Activated CD4-positive, CD25-positive, alpha-beta regulatory T cell treated with anti-CD3 and anti-CD28 coated beads, Interleukin-2, amount 50 U/mL, for 16 hours (primary cell): ENCODE results near the gene TMEM50B.
"Not testable (repeated sequence)": the region's sequence is repeated elsewhere in the genome, so short reads cannot be mapped to it uniquely, and the experiment has no call there.

ENCODE experiments used
- DNase-seq: peaks from one replicate; pipeline ENCODE4 v3.0.0-alpha.2; 2020; ENCODE audit warnings: low read depth, low spot score

Gene TMEM50B

DNA sequence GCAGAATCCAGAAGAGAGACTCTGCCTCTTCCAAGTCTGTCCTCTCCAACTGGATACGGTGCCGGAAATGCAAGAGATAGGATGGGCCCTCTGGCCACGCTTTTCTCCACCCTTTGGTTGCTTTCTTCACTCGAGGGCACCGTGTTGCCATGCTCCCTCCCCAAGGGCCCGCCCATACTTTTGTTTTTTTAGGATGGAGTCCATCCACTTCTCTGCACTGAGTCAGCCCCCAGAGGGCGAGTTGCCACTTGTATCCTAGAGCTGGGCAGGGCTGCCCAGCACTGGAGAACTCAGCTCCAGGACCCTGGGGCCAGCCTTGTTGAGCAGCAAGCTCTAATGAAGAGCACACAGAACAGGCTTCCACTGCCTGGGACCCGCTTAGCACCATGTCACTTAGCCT is 51.1 kb downstream of the TMEM50B start:
- no peak for DNase-seq

DNA sequence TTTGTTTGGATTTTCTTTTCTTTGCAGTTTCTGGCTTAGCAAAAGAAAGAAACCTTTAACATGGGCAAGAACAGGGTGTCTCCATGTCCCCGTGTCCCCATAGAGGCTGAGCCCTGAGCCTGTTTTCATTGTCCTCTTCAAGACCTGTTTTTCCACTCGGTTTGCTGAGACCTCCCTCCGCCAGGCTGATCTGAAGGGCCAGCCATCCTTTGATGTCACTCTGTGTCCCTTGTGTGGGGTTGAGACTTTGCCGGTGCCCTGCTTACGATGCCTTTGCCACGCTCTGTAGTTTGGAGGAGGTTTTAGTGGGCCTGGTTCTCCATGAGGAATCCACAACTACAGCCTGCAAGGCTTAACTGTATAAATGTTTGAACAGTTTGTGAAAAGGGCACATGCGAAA is 52.7 kb downstream of the TMEM50B start:
- no peak for DNase-seq

- DNase-seq, result no peak
These were observed 53.9 kb downstream of the TMEM50B start for GRCh38 chr21:33425825-33426224.

DNA sequence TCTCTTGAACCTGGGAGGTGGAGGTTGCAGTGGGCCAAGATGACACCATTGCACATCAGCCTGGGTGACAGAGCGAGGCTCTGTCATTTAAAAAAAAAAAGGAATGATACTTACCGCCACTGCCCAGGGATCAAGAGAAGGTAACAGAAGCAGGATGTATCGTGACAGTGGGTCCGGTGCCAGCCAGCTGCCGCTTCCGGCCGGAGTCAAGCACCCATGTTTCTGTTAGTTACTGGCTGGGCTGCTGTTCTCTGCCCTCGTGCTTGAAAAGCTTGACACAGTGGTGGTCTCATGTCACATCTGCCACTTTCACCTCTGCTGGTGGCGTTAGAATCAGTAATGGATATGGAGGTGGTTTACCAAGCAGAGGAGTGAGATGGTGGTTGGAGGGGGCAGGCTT is 55.6 kb downstream of the TMEM50B start:
- no peak for DNase-seq

DNA sequence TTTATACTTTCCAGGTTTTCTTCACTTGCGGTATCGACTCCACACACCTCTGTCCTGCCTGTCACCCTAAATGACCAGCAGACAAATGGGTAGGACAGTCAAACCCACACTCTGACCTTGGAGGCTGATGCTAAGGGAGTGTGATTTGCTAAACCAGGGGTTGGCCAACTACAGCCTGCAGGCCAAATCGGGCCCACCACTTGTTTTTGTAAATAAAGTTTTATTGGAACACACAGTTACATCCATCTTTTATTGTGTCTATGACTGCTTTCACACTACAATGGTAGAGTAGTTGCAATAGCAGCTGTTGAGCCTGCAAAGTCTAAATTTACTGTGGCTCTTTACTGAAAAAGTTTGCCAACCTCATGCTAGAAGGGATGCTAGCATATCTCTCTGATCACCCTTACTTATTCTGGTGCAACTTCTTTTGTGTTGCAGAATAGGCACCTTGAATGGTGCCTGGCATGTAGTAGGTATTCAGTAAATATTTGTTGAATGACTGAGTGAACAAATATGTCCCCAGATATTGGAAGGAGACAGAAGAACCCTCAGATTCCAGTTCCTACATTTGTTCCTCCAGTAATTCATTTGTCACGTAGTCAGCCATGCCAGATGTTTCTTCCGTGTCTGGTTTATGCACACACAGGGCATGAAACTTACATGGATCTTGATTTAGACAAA is 57.9 kb downstream of the TMEM50B start:
- DNase-seq, result no peak

DNA sequence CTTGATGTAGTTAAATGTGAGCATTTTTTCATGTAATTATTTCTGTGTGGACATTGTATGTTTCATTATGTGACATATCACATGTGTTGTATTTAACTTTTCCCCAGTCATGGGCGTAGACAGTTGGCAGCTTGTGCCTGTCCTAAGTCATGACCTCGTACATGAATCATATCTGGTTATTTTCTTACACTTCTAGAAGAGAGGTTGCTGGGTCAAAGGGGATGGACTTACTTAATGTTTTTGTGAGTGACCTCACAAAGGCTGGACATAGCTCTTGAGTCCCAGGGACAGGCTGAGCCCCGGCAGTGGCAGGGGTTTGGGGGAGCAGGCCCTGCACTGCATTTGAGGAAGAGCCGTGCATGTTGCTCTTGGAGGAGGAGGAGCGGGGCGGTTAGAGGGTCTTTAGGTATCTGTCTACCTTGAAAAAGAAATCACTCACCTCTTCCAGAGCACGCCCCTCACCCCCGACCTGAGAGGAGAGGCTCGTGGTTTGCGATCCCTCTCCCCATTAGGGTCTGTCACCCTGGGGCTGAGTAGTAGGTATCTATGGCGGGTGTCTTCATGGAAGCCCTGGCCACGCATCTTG is 60.1 kb downstream of the TMEM50B start:
- no peak for DNase-seq

DNA sequence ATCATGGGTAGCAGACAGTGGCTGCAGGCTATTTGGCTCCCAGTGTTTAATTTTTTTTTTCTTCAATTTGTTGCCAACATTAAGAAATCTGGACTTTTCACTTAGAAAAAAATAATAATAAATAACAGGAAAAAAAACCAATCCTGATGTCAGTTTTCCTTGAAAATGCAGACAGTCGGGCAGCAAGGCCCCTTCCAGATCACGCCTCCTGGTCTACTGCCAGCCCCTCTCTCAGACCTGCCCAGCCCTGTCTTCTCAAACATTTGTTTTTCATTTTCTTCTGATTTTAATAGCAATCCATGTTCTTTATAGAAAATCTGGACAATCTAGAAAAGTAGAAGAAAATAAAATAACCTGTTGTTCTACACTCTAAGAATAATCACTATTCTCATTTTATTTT is 61.1 kb downstream of the TMEM50B start:
- no peak for DNase-seq

- no peak for DNase-seq
These were observed 64.8 kb downstream of the TMEM50B start for GRCh38 chr21:33414926-33415325.

DNA sequence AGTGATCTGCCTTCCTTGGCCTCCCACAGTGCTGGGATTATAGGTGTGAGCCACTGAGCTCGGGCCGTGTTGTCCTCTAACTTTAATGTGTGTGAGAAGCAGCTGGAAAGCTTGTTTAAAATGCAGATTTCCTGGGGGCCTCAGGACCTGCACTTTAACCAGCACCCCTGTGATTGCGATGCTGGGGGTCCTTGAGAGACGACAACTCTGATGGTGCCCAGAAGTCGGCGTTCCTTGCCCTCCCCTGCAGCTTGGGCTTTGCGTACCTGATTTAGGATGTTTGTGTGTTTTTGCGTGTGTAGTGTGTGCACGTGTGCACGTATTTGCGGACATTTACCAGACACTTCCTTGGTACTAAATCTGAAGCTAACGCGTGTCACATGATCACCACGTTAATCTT is 65.7 kb downstream of the TMEM50B start:
- no peak for DNase-seq

DNA sequence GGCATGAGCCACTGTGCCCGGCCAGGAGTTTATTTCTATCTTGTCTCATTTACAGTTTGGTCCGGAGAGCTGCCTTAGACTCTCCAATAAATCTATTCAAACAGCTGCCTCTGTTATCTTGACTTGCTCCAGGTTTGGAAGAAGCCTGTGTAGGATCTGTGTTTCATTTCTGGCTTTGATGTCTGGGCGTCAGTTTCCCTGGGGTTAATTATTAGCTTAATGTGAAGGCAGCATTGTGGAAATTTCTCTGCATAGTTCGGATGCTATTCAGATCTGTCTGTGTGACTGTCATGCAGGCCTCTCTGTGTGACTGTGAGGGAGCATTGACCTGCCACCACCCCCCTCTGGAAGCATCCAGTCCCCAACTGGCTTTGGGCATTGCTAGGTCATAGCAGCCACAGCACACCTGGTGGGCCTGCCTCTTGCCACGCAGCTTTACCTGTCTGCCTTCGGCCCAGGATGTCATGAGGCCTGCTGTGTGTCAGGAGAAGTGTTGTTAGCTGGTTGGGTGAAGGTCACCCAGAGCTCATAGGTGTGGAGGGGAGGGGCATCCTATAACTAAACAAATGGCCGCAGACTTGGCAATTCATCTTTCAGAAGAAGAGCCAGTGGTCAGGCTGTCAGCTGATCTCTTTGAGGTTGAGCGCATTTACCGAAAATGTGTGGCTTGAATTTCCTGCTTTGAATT is 66.8 kb downstream of the TMEM50B start:
- no peak for DNase-seq

DNA sequence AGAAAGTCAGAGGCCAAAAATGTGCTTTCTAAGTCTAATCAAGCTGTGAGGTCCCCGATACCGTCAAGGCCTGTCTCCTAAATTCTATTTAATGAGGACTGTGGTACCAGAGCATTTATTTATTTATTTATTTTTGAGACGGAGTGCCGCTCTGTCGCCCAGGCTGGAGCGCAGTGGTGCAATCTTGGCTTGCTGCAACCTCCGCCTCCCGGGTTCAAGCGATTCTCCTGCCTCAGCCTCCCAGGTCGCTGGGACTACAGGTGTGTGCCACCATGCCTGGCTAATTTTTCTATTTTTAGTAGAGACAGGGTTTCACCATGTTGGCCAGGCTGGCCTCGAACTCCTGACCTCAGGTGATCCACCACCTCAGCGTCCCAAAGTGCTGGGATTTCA is 67.3 kb downstream of the TMEM50B start:
- DNase-seq, result not testable (repeated sequence)

DNA sequence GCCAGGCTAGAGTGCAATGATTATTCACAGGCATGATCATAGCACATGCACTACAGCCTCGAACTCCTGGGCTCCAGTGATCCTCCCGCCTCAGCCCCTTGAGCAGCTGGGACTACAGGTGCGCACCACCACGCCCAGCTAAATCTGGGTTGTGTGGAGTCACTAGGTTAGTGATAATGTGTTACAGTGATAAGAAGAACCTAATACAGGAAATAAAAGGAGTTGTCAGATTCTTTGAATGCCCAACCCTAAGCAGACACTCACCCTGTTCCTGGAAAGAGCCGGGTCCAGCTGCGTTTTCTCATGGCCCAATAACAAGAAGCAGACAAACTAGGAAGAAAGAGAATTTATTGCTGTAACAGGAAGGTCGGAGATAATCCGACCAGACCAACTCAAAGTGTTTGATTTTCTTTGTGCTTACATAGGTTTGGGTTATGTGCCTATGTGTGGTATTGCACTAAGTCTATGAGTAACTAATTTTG is 67.8 kb downstream of the TMEM50B start:
- no peak for DNase-seq

DNA sequence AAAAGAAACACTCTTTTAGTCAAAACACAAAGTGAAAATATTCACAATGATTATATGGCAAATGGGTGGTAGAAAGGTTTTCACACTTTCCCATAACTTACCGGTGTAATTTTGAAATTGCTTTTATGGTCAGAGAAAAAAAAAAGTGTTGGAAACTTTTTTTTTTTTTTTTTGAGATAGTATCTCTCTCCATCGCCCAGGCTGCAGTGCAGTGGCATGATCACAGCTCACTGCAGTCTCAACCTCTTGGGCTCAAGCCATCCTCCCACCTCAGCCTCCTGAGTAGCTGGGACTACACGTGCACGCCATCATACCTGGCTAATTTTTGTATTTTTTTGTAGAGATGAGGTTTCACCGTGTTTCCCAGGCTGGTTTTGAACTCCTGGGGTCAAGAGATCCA is 73.3 kb downstream of the TMEM50B start:
- no peak for DNase-seq

GRCh38 chr21:33403786-33404585 is 75.8 kb downstream of the TMEM50B start:
- no peak for DNase-seq

GRCh38 chr21:33403128-33403785 is 76.5 kb downstream of the TMEM50B start, which contains the start of gene IFNGR2:
Gene IFNGR2, plus strand, starts transcription at chr21:33403413. Its CDS starts 131 bp downstream, at chr21:33403544.
- no peak for DNase-seq

GRCh38 chr21:33402001-33402979 is 77.5 kb downstream of the TMEM50B start:
- DNase-seq, result no peak

GRCh38 chr21:33401630-33401992 is 78.2 kb downstream of the TMEM50B start:
- DNase-seq, result no peak
